HUES64 (cell line): ENCODE data around the gene RAC2.

ENCODE experiments used
- H3K27ac ChIP-seq: 2 replicates; pipeline ENCODE4 v1.7.0; 2013; ENCODE audit warnings: low read depth, low read length, inconsistent platforms
- H3K27me3 ChIP-seq: 2 replicates; pipeline ENCODE4 v1.6.1; 2013; ENCODE audit warnings: mild to moderate bottlenecking, low read length; ENCODE audit not compliant: insufficient read depth
- H3K36me3 ChIP-seq: 2 replicates; pipeline ENCODE4 v1.6.1; 2013; ENCODE audit warnings: mild to moderate bottlenecking, low read length; ENCODE audit not compliant: insufficient read depth
- H3K4me1 ChIP-seq: 2 replicates; pipeline ENCODE4 v1.6.1; 2013; ENCODE audit warnings: mild to moderate bottlenecking, low read length, moderate library complexity; ENCODE audit not compliant: insufficient read depth
- H3K4me3 ChIP-seq: 2 replicates; pipeline ENCODE4 v1.5.1; 2013; ENCODE audit warnings: mild to moderate bottlenecking, low read length, moderate library complexity
- H3K9ac ChIP-seq: 2 replicates; pipeline ENCODE4 v1.6.1; 2013; ENCODE audit warnings: mild to moderate bottlenecking, low read depth, low read length
- H3K9me3 ChIP-seq: 2 replicates; pipeline ENCODE4 v1.6.1; 2013; ENCODE audit warnings: low read depth, low read length; ENCODE audit not compliant: insufficient read depth
- WGBS: fragments of 150-250, 120-280 bp; methylation state at CpG from one replicate; pipeline ENCODE4 v1.1.7; 2013; ENCODE audit warnings: missing lambda C conversion rate; 5-methylcytosine and 5-hydroxymethylcytosine counted together

Gene RAC2

DNA sequence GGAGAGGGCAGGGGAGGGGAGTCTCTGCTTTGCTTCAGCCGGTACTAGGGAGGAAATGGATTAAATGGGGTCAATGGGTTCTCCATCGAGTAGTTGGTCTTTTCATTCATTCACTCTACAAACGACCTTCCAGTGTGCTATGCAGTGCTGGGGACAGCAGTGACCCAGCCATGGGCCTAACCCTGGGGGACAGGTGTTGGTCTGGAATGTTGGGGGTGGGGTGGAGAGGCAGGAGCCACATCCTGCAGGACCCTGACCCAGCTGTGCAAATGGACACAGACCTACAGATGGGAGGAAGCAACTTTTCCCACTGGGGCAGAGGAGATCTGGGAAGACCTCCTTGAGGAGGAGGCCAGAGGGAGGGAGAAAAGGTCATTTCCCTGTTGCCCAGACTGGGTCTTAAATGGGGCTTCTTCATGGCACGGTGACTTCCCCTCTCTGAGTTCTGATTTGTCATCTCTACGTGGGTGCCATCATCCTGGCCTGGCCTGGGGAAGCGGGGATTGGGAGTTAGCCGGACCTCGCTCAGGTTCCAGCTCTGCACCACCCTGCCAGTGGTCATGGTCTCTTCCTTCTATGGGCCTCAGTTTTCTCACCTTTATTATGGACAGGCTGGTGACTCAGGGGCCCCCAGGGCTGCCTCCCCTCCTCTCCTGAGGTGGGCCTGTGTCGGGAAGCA, 40.2 kb upstream of the RAC2 start:
- Histone ChIP-seq H3K9ac (no peak overlapping the region), H3K4me1 (peaks cover 16% of the 10 kb centered on the region), H3K4me3 (no peak overlapping the region), H3K27ac (no peak overlapping the region), H3K9me3 (no peaks in the 10 kb centered on the region), H3K36me3 (no peaks in the 10 kb centered on the region), H3K27me3 (no peaks in the 10 kb centered on the region)
- WGBS: 77% methylated on average over 8 of the region's 9 CpGs

DNA sequence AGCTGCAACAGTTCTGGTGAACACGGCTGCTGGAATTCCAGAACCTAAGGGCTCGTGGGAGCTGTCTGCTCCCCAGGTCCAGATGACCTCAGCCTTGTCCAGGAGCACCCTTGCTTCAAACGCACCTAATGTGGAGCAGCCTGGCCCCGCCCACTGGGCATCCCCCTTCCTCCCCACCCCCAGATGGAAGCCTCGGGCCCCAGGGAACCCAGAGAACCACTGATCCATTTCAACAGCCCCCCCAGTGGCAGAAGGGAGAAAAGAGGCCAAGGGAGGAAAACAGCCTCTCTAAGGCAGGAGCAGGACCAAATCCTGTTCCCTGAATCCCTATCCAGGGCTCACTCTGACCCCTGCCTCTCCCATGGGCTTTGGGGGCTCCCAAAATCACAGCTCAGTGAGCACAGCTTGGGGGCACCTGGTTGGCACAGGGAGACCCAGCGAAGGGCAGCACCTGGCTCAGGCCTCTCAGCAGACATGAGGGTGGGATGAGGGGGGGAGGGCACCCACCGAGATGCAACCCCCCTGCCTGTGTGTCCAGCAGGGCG, 39.4 kb upstream of the RAC2 start:
- no peaks in the 10 kb centered on the region for H3K9me3 ChIP-seq
- no peaks in the 10 kb centered on the region for H3K36me3 ChIP-seq
- peaks cover 16% of the 10 kb centered on the region for H3K4me1 ChIP-seq
- no peaks in the 10 kb centered on the region for H3K27me3 ChIP-seq
- H3K27ac ChIP-seq: no peak overlapping the region
- H3K9ac ChIP-seq: no peak overlapping the region
- H3K4me3 ChIP-seq: no peak overlapping the region
- WGBS: 74% methylated on average over 7 of the region's 8 CpGs

DNA sequence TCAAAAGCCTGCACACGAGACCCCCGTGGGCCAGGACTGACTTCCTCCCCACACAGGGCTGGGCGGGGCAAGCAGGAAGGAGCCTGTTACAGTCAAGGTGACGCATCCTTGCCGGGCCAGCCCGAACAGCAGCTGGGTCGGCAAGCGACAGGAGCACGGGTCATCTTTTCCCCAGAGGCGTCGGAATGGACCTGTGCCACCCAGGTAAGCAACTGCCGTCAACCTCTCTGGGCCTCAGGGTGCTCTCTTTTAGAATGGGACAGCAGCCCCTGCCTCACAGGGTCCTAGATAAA, 38.3 kb upstream of the RAC2 start, which contains the start of gene CYTH4:
CYTH4 (plus strand) TSS at position 124 of the 293 bp plus-strand sequence; CDS start at position 186, 62 bp downstream.
- Histone ChIP-seq H3K36me3 (no peaks in the 10 kb centered on the region), H3K4me1 (peaks cover 16% of the 10 kb centered on the region), H3K27ac (no peak within 1 kb of the TSS), H3K9me3 (no peaks in the 10 kb centered on the region), H3K27me3 (no peaks in the 10 kb centered on the region), H3K9ac (no peak within 1 kb of the TSS), H3K4me3 (no peak within 1 kb of the TSS)
- WGBS: 78% methylated on average over 12 of the region's 12 CpGs

DNA sequence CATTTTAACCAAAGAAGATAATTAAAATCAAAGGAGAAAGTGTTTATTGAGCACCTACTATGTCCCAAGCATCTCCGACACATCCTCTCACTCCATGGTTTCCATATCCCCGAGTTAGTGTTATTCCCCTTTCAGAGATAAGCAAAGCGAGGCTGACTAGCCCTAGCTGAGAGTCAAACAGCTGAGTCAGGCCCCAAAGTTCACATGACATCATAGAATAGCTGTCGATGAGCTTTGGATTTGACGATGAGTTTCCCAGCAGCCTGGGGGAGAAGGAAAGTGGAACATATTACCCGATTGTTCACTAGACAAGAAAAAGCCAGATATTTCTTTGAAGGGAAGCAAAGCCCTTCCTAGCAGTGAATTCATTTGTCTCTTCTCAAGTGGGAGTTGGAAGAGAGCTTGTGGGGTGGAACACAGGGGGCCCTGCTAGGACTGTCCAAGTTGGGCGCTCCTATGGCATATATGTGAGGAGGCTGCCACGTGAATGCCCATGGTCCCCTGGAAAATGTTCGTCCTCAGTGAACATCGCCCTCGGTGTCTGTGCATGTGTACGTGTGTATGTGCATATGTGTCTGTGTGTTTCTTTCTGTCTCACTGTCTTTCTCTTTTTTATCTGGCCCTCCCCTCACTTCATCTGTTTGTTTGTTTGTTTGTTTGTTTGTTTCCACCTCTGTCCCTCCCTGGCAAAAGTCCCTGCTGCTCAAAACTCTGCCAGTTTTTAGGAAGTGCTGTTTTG, 37.7 kb upstream of the RAC2 start:
- H3K36me3 ChIP-seq: no peaks in the 10 kb centered on the region
- H3K9me3 ChIP-seq: no peaks in the 10 kb centered on the region
- H3K9ac ChIP-seq: no peak overlapping the region
- peaks cover 16% of the 10 kb centered on the region for H3K4me1 ChIP-seq
- no peaks in the 10 kb centered on the region for H3K27me3 ChIP-seq
- H3K4me3 ChIP-seq: no peak overlapping the region
- WGBS: 94% methylated on average over 11 of the region's 12 CpGs
- H3K27ac ChIP-seq: no peak overlapping the region

DNA sequence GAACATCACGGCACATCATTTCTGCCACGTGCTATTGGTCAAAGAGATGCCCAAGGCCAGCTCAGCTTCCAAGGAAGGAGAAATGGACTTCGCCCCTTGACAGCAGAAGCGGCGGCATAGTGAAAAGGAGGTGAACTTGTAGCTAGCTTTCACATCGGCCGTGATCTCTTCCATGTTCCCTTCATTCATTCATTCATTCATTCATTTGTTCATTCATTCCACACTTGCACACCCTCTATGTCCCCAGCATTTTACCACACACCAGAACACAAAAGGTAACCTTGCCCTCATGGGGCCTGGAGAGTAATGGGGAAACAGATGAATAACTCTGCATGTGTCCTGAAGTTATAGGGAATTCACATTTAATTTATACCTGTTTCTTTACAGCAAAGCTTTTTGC, 37.1 kb upstream of the RAC2 start:
- H3K9ac ChIP-seq: no peak overlapping the region
- H3K4me1 ChIP-seq: peaks cover 16% of the 10 kb centered on the region
- no peak overlapping the region for H3K4me3 ChIP-seq
- no peak overlapping the region for H3K27ac ChIP-seq
- H3K9me3 ChIP-seq: no peaks in the 10 kb centered on the region
- no peaks in the 10 kb centered on the region for H3K27me3 ChIP-seq
- H3K36me3 ChIP-seq: no peaks in the 10 kb centered on the region
- WGBS: 96% methylated on average over 7 of the region's 7 CpGs

DNA sequence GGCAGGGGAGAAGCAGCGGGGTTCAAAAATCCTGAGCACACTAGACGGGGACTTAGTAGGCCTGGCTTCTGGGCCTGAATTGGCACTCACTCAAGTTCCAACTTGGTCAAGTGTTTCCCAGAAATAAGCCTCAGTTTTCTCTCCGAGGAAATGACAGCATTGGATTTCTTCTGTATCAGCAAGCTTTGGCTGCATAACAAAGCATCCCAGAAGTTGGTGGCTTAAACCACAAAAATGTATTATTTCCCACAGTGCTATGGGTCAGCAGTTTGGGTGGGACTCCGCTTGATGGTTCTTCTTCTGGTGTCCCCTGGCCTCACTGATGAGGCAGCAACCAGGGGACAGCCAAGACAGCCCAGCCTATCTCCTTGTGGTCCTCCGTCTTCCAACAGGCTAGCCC, 36.6 kb upstream of the RAC2 start:
- no peak overlapping the region for H3K9ac ChIP-seq
- H3K27me3 ChIP-seq: no peaks in the 10 kb centered on the region
- H3K4me3 ChIP-seq: no peak overlapping the region
- no peaks in the 10 kb centered on the region for H3K36me3 ChIP-seq
- H3K27ac ChIP-seq: no peak overlapping the region
- no peaks in the 10 kb centered on the region for H3K9me3 ChIP-seq
- peaks cover 16% of the 10 kb centered on the region for H3K4me1 ChIP-seq
- WGBS: 91% methylated on average over 5 of the region's 5 CpGs

DNA sequence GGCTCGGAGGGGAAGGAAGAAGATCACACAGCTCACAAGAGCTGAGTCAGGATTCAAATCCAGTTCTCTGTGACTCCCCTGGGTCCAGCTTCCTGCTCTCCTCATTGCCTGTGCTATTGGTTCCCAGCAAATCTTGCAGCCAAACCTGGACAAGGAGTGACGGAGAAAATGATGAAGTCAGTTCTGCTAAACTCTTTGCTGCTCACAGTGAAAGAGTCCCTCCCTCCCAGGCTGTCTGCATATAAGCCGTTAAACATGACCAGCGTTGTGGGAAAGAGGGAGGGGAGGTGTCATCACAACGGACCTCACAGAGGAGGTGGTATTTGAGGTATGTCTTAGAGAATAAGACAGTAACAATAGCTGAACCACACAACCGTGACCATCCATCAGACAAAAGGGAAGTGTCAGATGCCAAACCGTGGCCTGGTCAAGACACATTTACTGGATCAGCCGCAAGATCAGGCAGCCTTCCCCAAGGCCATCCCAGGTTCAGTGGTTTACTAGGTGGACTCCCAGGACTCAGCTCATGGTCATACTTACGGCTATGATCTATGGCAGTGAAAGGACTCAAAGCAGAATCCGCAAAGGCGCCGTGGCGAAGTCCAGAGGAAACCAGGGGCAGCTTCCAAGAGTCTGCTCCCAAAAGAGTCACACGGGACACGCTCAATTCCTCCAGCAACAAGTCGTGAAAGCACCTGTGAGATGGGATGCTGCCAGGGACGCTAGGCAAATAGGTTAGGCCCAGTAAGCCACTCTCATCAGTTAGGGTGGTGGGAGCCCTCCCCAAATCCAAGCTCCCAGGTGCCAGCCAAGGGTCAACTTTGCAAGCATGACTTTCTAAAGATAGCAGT, 35.5 kb upstream of the RAC2 start:
- no peaks in the 10 kb centered on the region for H3K36me3 ChIP-seq
- no peaks in the 10 kb centered on the region for H3K27me3 ChIP-seq
- no peak overlapping the region for H3K27ac ChIP-seq
- H3K4me1 ChIP-seq: peaks cover 11% of the 10 kb centered on the region; the same call in 1 of the 2 replicates
- WGBS: 82% methylated on average over 17 of the region's 17 CpGs
- H3K9ac ChIP-seq: no peak overlapping the region
- H3K4me3 ChIP-seq: no peak overlapping the region
- no peaks in the 10 kb centered on the region for H3K9me3 ChIP-seq

DNA sequence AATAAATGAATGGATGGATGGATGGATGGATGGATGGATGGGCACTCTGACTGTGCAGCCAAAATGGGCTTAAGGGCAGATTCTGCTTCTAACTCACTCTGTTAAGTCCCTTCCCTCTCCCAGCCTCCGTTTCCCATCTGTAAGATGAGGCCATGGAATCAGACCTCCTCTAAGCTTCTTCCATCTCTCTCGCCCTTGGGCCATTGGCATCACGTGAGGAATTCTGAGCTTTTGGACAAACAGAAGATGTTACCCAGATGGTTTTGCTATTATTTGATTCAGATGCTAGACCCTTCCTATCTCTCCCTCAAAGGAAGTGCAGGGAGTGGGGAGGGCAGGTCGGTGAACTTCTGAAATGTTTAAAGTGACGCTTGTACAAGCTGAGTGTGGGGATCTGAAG, 34.2 kb upstream of the RAC2 start:
- no peaks in the 10 kb centered on the region for H3K27me3 ChIP-seq
- H3K9ac ChIP-seq: no peak overlapping the region
- 95% methylated on average over 5 of the region's 5 CpGs for WGBS
- H3K9me3 ChIP-seq: no peaks in the 10 kb centered on the region
- no peaks in the 10 kb centered on the region; the same call in 1 of the 2 replicates for H3K4me1 ChIP-seq
- no peak overlapping the region for H3K4me3 ChIP-seq
- H3K27ac ChIP-seq: no peak overlapping the region
- H3K36me3 ChIP-seq: no peaks in the 10 kb centered on the region

DNA sequence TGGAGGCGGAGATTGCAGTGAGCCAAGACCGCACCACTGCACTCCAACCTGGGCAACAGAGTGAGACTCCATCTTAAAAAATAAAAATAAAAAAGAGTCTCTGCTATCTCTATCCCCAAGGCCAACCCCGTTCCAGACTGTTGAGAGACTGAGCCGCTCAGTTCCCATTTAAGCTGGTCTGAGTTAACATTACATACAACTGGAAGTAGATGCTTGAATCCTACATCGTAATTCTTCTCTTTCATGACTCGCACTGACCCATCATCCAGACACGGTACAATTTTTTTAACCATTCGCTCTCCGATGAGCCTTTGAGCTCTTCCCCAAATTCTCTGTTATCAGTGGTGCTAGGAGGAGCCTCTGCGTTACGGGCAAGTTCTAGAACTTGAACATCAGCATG, 33.3 kb upstream of the RAC2 start:
- no peak overlapping the region for H3K4me3 ChIP-seq
- H3K4me1 ChIP-seq: no peaks in the 10 kb centered on the region
- no peak overlapping the region for H3K9ac ChIP-seq
- no peak overlapping the region for H3K27ac ChIP-seq
- H3K27me3 ChIP-seq: no peaks in the 10 kb centered on the region
- WGBS: 95% methylated on average over 11 of the region's 11 CpGs
- H3K9me3 ChIP-seq: no peaks in the 10 kb centered on the region
- no peaks in the 10 kb centered on the region for H3K36me3 ChIP-seq

DNA sequence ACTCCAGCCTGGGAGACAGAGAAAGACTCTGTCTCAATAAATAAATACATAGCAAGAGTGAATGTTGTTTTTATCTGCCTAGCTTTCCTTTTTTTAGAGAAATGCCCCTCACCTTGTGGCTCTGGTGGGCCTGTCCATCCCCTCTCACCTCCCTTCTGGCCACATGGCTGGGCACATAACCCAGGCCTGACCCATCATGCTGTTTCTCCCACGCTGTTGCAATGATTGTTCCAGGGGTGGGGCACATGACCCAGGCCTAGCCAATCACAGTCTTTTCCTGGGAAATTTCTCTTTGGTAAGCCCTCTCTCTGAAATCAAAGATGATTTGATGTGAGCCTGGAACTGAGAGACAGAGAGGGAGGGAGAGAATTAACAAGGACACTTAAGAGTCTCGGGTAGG, 32.7 kb upstream of the RAC2 start:
- WGBS: 89% methylated on average over 2 of the region's 2 CpGs
- Histone ChIP-seq H3K27ac (no peak overlapping the region), H3K4me3 (no peak overlapping the region), H3K4me1 (no peaks in the 10 kb centered on the region), H3K9ac (no peak overlapping the region), H3K27me3 (no peaks in the 10 kb centered on the region), H3K36me3 (no peaks in the 10 kb centered on the region), H3K9me3 (no peaks in the 10 kb centered on the region)

DNA sequence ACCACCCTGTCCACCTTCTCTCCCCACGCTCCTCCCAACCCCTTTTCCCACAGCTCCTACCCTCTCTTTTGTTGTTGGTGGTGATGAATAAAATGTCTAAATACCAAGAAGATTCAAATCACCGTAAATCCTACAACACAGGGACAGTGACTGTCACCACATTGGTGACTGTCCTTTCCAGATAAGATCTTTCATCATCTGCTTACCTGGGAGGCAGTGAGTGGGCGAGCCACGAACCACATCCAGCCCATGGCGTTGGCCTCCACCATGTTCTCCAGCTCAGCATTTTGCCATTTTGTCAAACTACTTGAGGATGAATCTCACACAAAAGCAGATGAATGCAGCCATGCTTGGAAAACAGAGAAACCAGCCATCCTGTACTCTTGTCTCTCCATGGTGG, 31.6 kb upstream of the RAC2 start:
- WGBS: 94% methylated on average over 4 of the region's 5 CpGs
- H3K4me1 ChIP-seq: no peaks in the 10 kb centered on the region

More for the DNA sequence above, 31.6 kb upstream of the RAC2 start:
- H3K9me3 ChIP-seq: no peaks in the 10 kb centered on the region
- no peaks in the 10 kb centered on the region for H3K27me3 ChIP-seq
- H3K4me3 ChIP-seq: no peak overlapping the region
- no peak overlapping the region for H3K9ac ChIP-seq
- no peaks in the 10 kb centered on the region for H3K36me3 ChIP-seq
- no peak overlapping the region for H3K27ac ChIP-seq
